GM12874 (cell line): ENCODE data around the gene PRCD.

Experiments
- CTCF ChIP-seq: IDR thresholded peaks from 2 replicates; pipeline ENCODE4 v1.5.1; 2011; ENCODE audit warnings: low read depth, mild to moderate bottlenecking, control low read depth, low read length, moderate library complexity; ENCODE audit not compliant: insufficient read depth

Gene PRCD

GRCh38 chr17:76510831-76511244 is 29.0 kb upstream of the PRCD start:
- no peak for TF ChIP-seq CTCF

- TF ChIP-seq CTCF = no peak
Measured at GRCh38 chr17:76511668-76512365, 28.0 kb upstream of the PRCD start.

GRCh38 chr17:76512366-76513305 is 27.2 kb upstream of the PRCD start:
- TF ChIP-seq CTCF = no peak

GRCh38 chr17:76513306-76513692 is 26.5 kb upstream of the PRCD start:
- TF ChIP-seq CTCF = no peak

- TF ChIP-seq CTCF = no peak
Measured at GRCh38 chr17:76515274-76515949, 24.4 kb upstream of the PRCD start.

GRCh38 chr17:76517638-76518038 is 22.2 kb upstream of the PRCD start:
- no peak for TF ChIP-seq CTCF
